HEK293 (cell line): ENCODE measurements around the gene P2RY2.

ENCODE experiments used
- CTCF ChIA-PET: fragments of 350-600 bp; formaldehyde crosslinking; extraction: SDS; loops from one replicate; lab custom pipeline; 2021; ENCODE audit warnings: antibody characterized with exemption; lab: Yijun Ruan, JAX
- POLR2A ChIA-PET: fragments of 300-600 bp; formaldehyde crosslinking; extraction: SDS; loops from one replicate; lab custom pipeline; 2020; ENCODE audit warnings: antibody characterized with exemption, inconsistent platforms; lab: Yijun Ruan, JAX
- H3K27ac ChIP-seq: fragments of 200-500 bp; sonication (Bioruptor generic); 2 replicates; pipeline ENCODE4 v1.5.1; 2014; ENCODE audit warnings: low read depth, low read length, control low read depth, inconsistent platforms; ENCODE audit errors: extremely low read depth
- H3K36me3 ChIP-seq, 2 experiments: fragments of 200-500 bp in 1 of 2; sonication (Bioruptor generic) in 1 of 2; 1 replicate in 1 of 2; 2 replicates in 1 of 2; pipeline ENCODE4 v1.5.1; 2014 to 2017; ENCODE audit warnings: inconsistent platforms in 2 of 2, low read length in 2 of 2; ENCODE audit not compliant: control insufficient read depth in 2 of 2, insufficient read depth in 1 of 2
- H3K4me1 ChIP-seq: fragments of 200-500 bp; sonication (Bioruptor generic); 2 replicates; pipeline ENCODE4 v1.5.1; 2014; ENCODE audit warnings: mild to moderate bottlenecking, low read length, inconsistent platforms; ENCODE audit not compliant: control insufficient read depth, insufficient read depth
- H3K4me3 ChIP-seq: 2 replicates; pipeline ENCODE4 v1.5.1; 2011; ENCODE audit warnings: low read depth, mild to moderate bottlenecking, control low read depth, low read length, moderate library complexity
- H3K9me3 ChIP-seq: fragments of 200-500 bp; sonication (Bioruptor generic); 2 replicates; pipeline ENCODE4 v1.5.1; 2014; ENCODE audit warnings: low read depth, low read length, inconsistent platforms; ENCODE audit not compliant: control insufficient read depth, insufficient read depth
- BCL11B ChIP-seq: fragments of 450-650 bp; formaldehyde crosslinking; IDR thresholded peaks from 2 replicates; pipeline ENCODE4 v1.5.1; 2016; ENCODE audit warnings: low read depth, missing biosample characterization, missing genetic modification characterization
- HOXA7 ChIP-seq: sonication (generic); formaldehyde crosslinking; IDR thresholded peaks from 2 replicates; pipeline ENCODE4 v1.8.1; 2022; ENCODE audit warnings: missing genetic modification reagents, borderline replicate concordance
- KLF1 ChIP-seq: fragments of 450-650 bp; formaldehyde crosslinking; IDR thresholded peaks from 2 replicates; pipeline ENCODE4 v1.5.1; 2016; ENCODE audit warnings: missing biosample characterization, missing genetic modification characterization
- KLF8 ChIP-seq: fragments of 450-650 bp; formaldehyde crosslinking; IDR thresholded peaks from 2 replicates; pipeline ENCODE4 v1.5.1; 2016; ENCODE audit warnings: missing biosample characterization, missing genetic modification characterization
- PRDM4 ChIP-seq: fragments of 450-650 bp; formaldehyde crosslinking; IDR thresholded peaks from 2 replicates; pipeline ENCODE4 v1.5.1; 2017; ENCODE audit warnings: missing biosample characterization, missing genetic modification characterization
- REST ChIP-seq: fragments of 450-650 bp; formaldehyde crosslinking; IDR thresholded peaks from 2 replicates; pipeline ENCODE4 v1.5.1; 2016; ENCODE audit warnings: missing biosample characterization, missing genetic modification characterization
- SCRT2 ChIP-seq: fragments of 450-650 bp; formaldehyde crosslinking; IDR thresholded peaks from 2 replicates; pipeline ENCODE4 v1.5.1; 2016; ENCODE audit warnings: missing biosample characterization, missing genetic modification characterization
- TCF7L2 ChIP-seq: IDR thresholded peaks from 2 replicates; pipeline ENCODE4 v1.6.1; 2011; ENCODE audit warnings: low read depth, mild to moderate bottlenecking, inconsistent platforms, low read length, moderate library complexity, borderline replicate concordance
- TSHZ1 ChIP-seq: fragments of 450-650 bp; formaldehyde crosslinking; IDR thresholded peaks from 2 replicates; pipeline ENCODE4 v1.5.1; 2016; ENCODE audit warnings: missing biosample characterization, missing genetic modification characterization, borderline replicate concordance
- YY2 ChIP-seq: fragments of 450-650 bp; formaldehyde crosslinking; IDR thresholded peaks from 2 replicates; pipeline ENCODE4 v1.5.1; 2016; ENCODE audit warnings: missing biosample characterization, missing genetic modification characterization
- ZBTB21 ChIP-seq: fragments of 450-650 bp; formaldehyde crosslinking; IDR thresholded peaks from 2 replicates; pipeline ENCODE4 v1.5.1; 2017; ENCODE audit warnings: missing biosample characterization, missing genetic modification characterization
- ZNF221 ChIP-seq: fragments of 450-650 bp; formaldehyde crosslinking; IDR thresholded peaks from 2 replicates; pipeline ENCODE4 v1.5.1; 2017; ENCODE audit warnings: missing biosample characterization, missing genetic modification characterization, borderline replicate concordance
- ZNF266 ChIP-seq: fragments of 450-650 bp; formaldehyde crosslinking; IDR thresholded peaks from 2 replicates; pipeline ENCODE4 v1.5.1; 2016; ENCODE audit warnings: missing biosample characterization, missing genetic modification characterization, low read depth
- ZNF704 ChIP-seq: fragments of 450-650 bp; formaldehyde crosslinking; IDR thresholded peaks from 2 replicates; pipeline ENCODE4 v1.5.1; 2016; ENCODE audit warnings: missing biosample characterization, missing genetic modification characterization
- ZNF707 ChIP-seq: fragments of 450-650 bp; formaldehyde crosslinking; IDR thresholded peaks from 2 replicates; pipeline ENCODE4 v1.5.1; 2016; ENCODE audit warnings: missing biosample characterization, missing genetic modification characterization
- ZNF776 ChIP-seq: fragments of 450-650 bp; formaldehyde crosslinking; IDR thresholded peaks from 2 replicates; pipeline ENCODE4 v1.5.0; 2017; ENCODE audit warnings: missing biosample characterization, missing genetic modification characterization, borderline replicate concordance
- ZNF837 ChIP-seq: fragments of 450-650 bp; formaldehyde crosslinking; IDR thresholded peaks from 2 replicates; pipeline ENCODE4 v1.5.1; 2016; ENCODE audit warnings: missing biosample characterization, missing genetic modification characterization
- ZSCAN30 ChIP-seq: fragments of 450-650 bp; IDR thresholded peaks from 2 replicates; pipeline ENCODE4 v1.5.1; 2018; ENCODE audit warnings: missing biosample characterization, mild to moderate bottlenecking, missing genetic modification characterization, moderate library complexity
- ZSCAN5A ChIP-seq: fragments of 450-650 bp; formaldehyde crosslinking; IDR thresholded peaks from 2 replicates; pipeline ENCODE4 v1.5.1; 2016; ENCODE audit warnings: missing biosample characterization, missing genetic modification characterization

P2RY2 gene

GRCh38 chr11:73275381-73275750 is 57.3 kb downstream of the P2RY2 start (continued):
- no peak for TF ChIP-seq REST (tag by site-specific recombination)
- no peak for TF ChIP-seq PRDM4 (tag by site-specific recombination)
- no peak for TF ChIP-seq ZSCAN5A (tag by site-specific recombination)
- TF ChIP-seq TCF7L2: no peak
- TF ChIP-seq ZNF776: no peak

GRCh38 chr11:73277467-73277866 is 59.4 kb downstream of the P2RY2 start:
- TF ChIP-seq ZBTB21: no peak
- TF ChIP-seq KLF1 (tag by site-specific recombination): no peak
- Histone ChIP-seq H3K27ac (no peak overlapping the region), H3K4me1 (no peaks in the 10 kb centered on the region), H3K9me3 (no peaks in the 10 kb centered on the region), H3K36me3 (no peaks in the 10 kb centered on the region), H3K4me3 (no peak overlapping the region)
- CTCF ChIA-PET: no interaction called here
- POLR2A ChIA-PET: no interaction called here

GRCh38 chr11:73280626-73281025 is 62.5 kb downstream of the P2RY2 start:
- CTCF ChIA-PET: interaction anchor here (0.8 to 2.7 kb wide), 4 partner anchors 8 to 137 kb away, joined by 3 to 17 read pairs (median 4); no protein-coding TSS in a partner anchor
- POLR2A ChIA-PET: no interaction called here
- Histone ChIP-seq H3K27ac (no peak overlapping the region), H3K36me3 (no peaks in the 10 kb centered on the region), H3K4me3 (no peak overlapping the region), H3K4me1 (no peaks in the 10 kb centered on the region), H3K9me3 (no peaks in the 10 kb centered on the region)
- no peak for TF ChIP-seq ZSCAN30
- TF ChIP-seq ZNF266 (tag by site-specific recombination): no peak
- TF ChIP-seq ZNF221 (tag by site-specific recombination): no peak
- TF ChIP-seq ZNF707: no peak
- TF ChIP-seq TSHZ1 (tag by site-specific recombination): no peak
- TF ChIP-seq HOXA7 (CRISPR knock-in tag): no peak
- TF ChIP-seq KLF8: no peak
- TF ChIP-seq SCRT2 (tag by site-specific recombination): no peak
- no peak for TF ChIP-seq ZNF837
- TF ChIP-seq YY2 (tag by site-specific recombination): no peak
- no peak for TF ChIP-seq ZNF704 (tag by site-specific recombination)
- TF ChIP-seq BCL11B (tag by site-specific recombination): no peak
